GM23338 (cell line): ENCODE results near the gene MAP4K1. TPM values are rescaled to one million over a fixed set of nuclear protein-coding genes. Genes with fewer than 3 reads are reported as not detected.

Experiments used
- ATAC-seq: fragments of 200-7000 bp; cut with Tn5 transposase; 3 replicates; pipeline ENCODE4 v1.9.1; 2020
- DNase-seq: peaks from one replicate; pipeline ENCODE4 v3.0.0-alpha.2; 2015; ENCODE audit warnings: low spot score
- H2AFZ ChIP-seq: fragments of 200-600 bp; sonication (generic); 2 replicates; pipeline ENCODE4 v1.8.0; 2016; ENCODE audit warnings: antibody characterized with exemption, mild to moderate bottlenecking, moderate library complexity
- H3F3A ChIP-seq: fragments of 200-600 bp; sonication (generic); replicated peaks from 2 replicates; pipeline ENCODE4 v1.8.0; 2017; ENCODE audit warnings: antibody characterized with exemption, mixed run types, low read depth
- H3K27ac ChIP-seq: fragments of 200-600 bp; sonication (generic); 2 replicates; pipeline ENCODE4 v1.6.1; 2016; ENCODE audit warnings: low read depth
- H3K27me3 ChIP-seq: fragments of 200-600 bp; sonication (generic); 2 replicates; pipeline ENCODE4 v1.8.0; 2016; ENCODE audit warnings: mild to moderate bottlenecking, mixed run types, moderate library complexity; ENCODE audit not compliant: insufficient read depth
- H3K36me3 ChIP-seq: fragments of 200-600 bp; sonication (generic); 2 replicates; pipeline ENCODE4 v1.8.0; 2016; ENCODE audit warnings: mild to moderate bottlenecking; ENCODE audit not compliant: insufficient read depth
- H3K4me1 ChIP-seq: fragments of 200-600 bp; sonication (generic); 2 replicates; pipeline ENCODE4 v1.8.0; 2016; ENCODE audit warnings: mild to moderate bottlenecking, moderate library complexity; ENCODE audit not compliant: insufficient read depth
- H3K4me2 ChIP-seq: fragments of 200-600 bp; sonication (generic); 2 replicates; pipeline ENCODE4 v1.7.1; 2017; ENCODE audit warnings: mixed run types
- H3K4me3 ChIP-seq: fragments of 200-600 bp; sonication (generic); 2 replicates; pipeline ENCODE4 v1.6.1; 2016; ENCODE audit warnings: mixed run types
- H3K79me2 ChIP-seq: fragments of 200-600 bp; sonication (generic); replicated peaks from 2 replicates; pipeline ENCODE4 v1.8.0; 2017; ENCODE audit warnings: mild to moderate bottlenecking; ENCODE audit not compliant: insufficient read depth
- H3K9me2 ChIP-seq: fragments of 200-600 bp; sonication (generic); 2 replicates; pipeline ENCODE4 v1.8.0; 2017; ENCODE audit not compliant: insufficient read depth
- H4K20me1 ChIP-seq: fragments of 200-600 bp; sonication (generic); replicated peaks from 2 replicates; pipeline ENCODE4 v1.8.0; 2017; ENCODE audit warnings: mild to moderate bottlenecking; ENCODE audit not compliant: insufficient read depth
- H3K27ac Mint-ChIP-seq: 2 replicates; pipeline ENCODE4 v1.8.0; 2020; ENCODE audit warnings: inconsistent platforms, mild to moderate bottlenecking, moderate library complexity, mixed read lengths
- H3K27me3 Mint-ChIP-seq: 3 replicates; pipeline ENCODE4 v1.8.0; 2022; ENCODE audit warnings: low read depth, mild to moderate bottlenecking, moderate library complexity, mixed read lengths, inconsistent platforms; ENCODE audit not compliant: insufficient read depth, poor library complexity
- H3K36me3 Mint-ChIP-seq: 3 replicates; pipeline ENCODE4 v1.8.0; 2021; ENCODE audit warnings: low read depth, mild to moderate bottlenecking, inconsistent platforms, moderate library complexity, mixed read lengths
- H3K4me1 Mint-ChIP-seq: 3 replicates; pipeline ENCODE4 v1.8.0; 2020; ENCODE audit warnings: mild to moderate bottlenecking, inconsistent platforms, mixed read lengths
- H3K4me3 Mint-ChIP-seq: 3 replicates; pipeline ENCODE4 v1.8.0; 2021; ENCODE audit warnings: moderate library complexity, mild to moderate bottlenecking, inconsistent platforms, mixed read lengths
- H3K9me3 Mint-ChIP-seq: 3 replicates; pipeline ENCODE4 v1.8.0; 2020; ENCODE audit warnings: moderate library complexity, mild to moderate bottlenecking, inconsistent platforms, mixed read lengths
- CTCF ChIP-seq, 2 experiments: fragments of 200-600 bp in 1 of 2; sonication (generic) in 1 of 2; conservative IDR thresholded peaks; 2 replicates each; pipeline versions ENCODE4 v1.5.1 to v1.6.1; 2016 to 2017; ENCODE audit warnings: antibody characterized with exemption in 2 of 2, low read depth in 2 of 2, mild to moderate bottlenecking in 2 of 2, moderate library complexity in 1 of 2
- EZH2 ChIP-seq: fragments of 200-600 bp; sonication (generic); IDR thresholded peaks from one replicate; pipeline ENCODE4 v1.8.0; 2017; ENCODE audit warnings: antibody characterized with exemption, mild to moderate bottlenecking, low read depth; ENCODE audit not compliant: unreplicated experiment
- EZH2phosphoT487 ChIP-seq: fragments of 200-600 bp; sonication (generic); IDR thresholded peaks from one replicate; pipeline ENCODE4 v1.8.1; 2018; ENCODE audit warnings: antibody characterized with exemption; ENCODE audit not compliant: unreplicated experiment
- STAT1 ChIP-seq: IDR thresholded peaks from one replicate; pipeline ENCODE4 v1.6.1; 2016; ENCODE audit warnings: antibody characterized with exemption; ENCODE audit not compliant: unreplicated experiment
- ZNF114 ChIP-seq: fragments of 250-450 bp; sonication (Bioruptor Pico); IDR thresholded peaks from 2 replicates; pipeline ENCODE4 v1.5.0; 2020; ENCODE audit warnings: mild to moderate bottlenecking, moderate library complexity
- ZNF331 ChIP-seq: fragments of 250-450 bp; sonication (Bioruptor Pico); IDR thresholded peaks from 2 replicates; pipeline ENCODE4 v1.5.0; 2020; ENCODE audit warnings: low read depth, mild to moderate bottlenecking, moderate library complexity
- ZNF462 ChIP-seq: fragments of 250-450 bp; sonication (Bioruptor Pico); IDR thresholded peaks from 2 replicates; pipeline ENCODE4 v1.5.0; 2020; ENCODE audit warnings: mild to moderate bottlenecking, moderate library complexity
- polyA plus RNA-seq: library from polyadenylated mRNA; unstranded; fragments of >200 nt; fragmentation: Nextera tagmentation; extraction: Ambion mirVana; gene quantifications from 2 replicates; pipeline ENCODE4 v1.2.1, GENCODE V29; 2016
- total RNA-seq: library from RNA; depleted of rRNA; stranded (reverse); fragments of >200 nt; shearing (Covaris generic); gene quantifications from 2 replicates; pipeline ENCODE4 v1.2.3, GENCODE V29; 2014
- TF ChIP-seq, protein P1 (sequence below): IDR thresholded peaks from one replicate; pipeline ENCODE4 v1.6.1; 2018; ENCODE audit warnings: antibody characterized with exemption; ENCODE audit not compliant: unreplicated experiment

MAP4K1 gene
- total and polyA plus RNA-seq, 2 experiments from 2014 or later = 7.7 to 44.6 TPM

DNA sequence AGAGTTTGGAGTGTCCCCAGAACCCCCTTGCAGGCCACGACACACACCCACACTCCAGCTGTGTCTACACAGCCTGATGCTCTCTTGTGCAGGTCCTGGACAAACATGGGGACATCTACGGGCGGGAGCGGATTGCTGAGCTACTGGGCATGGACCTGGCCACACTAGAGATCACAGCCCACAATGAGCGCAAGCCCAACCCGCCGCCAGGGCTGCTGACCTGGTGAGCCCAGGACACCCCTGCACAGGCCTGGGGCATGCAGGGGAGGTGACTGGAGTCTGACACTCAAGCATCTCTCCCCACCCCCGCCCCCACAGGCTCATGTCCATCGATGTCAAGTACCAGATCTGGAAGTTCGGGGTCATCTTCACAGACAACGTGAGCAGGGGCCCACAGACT is 39.9 kb downstream of the MAP4K1 start (continued):
- TF ChIP-seq ZNF462 (CRISPR knock-in tag) (no peak), CTCF (conservative IDR thresholded peaks at IDR 0.05; ENCODE audit: low read depth in 2 of 2) (no peak), ZNF331 (CRISPR knock-in tag) (no peak)

GRCh38 chr19:38571682-38572081 is 46.1 kb downstream of the MAP4K1 start:
- Histone ChIP-seq H3K4me3 (no peak overlapping the region), H2AFZ (no peak overlapping the region), H3K4me1 (no peaks in the 10 kb centered on the region), H3K27me3 (no peaks in the 10 kb centered on the region), H3F3A (0 out of 2 replicates have a peak, but pooled peaks cover 6% of the 10 kb centered on the region), H4K20me1 (no peaks in the 10 kb centered on the region; the same call in 1 of the 2 replicates), H3K4me2 (no peak overlapping the region), H3K79me2 (no peaks in the 10 kb centered on the region), H3K27ac (no peak overlapping the region), H3K36me3 (no peaks in the 10 kb centered on the region; the same call in 1 of the 2 replicates), H3K9me2 (no peaks in the 10 kb centered on the region)
- Mint-ChIP-seq H3K9me3 (peaks cover 3% of the 10 kb centered on the region; the same call in 1 of the 3 replicates), H3K4me1 (no peaks in the 10 kb centered on the region), H3K27me3 (peaks cover 10% of the 10 kb centered on the region), H3K4me3 (no peak overlapping the region), H3K27ac (no peak overlapping the region), H3K36me3 (peaks cover 4% of the 10 kb centered on the region; the same call in 2 of the 3 replicates)
- ATAC-seq (no peak), DNase-seq (no peak)
- TF ChIP-seq, protein P1, sequence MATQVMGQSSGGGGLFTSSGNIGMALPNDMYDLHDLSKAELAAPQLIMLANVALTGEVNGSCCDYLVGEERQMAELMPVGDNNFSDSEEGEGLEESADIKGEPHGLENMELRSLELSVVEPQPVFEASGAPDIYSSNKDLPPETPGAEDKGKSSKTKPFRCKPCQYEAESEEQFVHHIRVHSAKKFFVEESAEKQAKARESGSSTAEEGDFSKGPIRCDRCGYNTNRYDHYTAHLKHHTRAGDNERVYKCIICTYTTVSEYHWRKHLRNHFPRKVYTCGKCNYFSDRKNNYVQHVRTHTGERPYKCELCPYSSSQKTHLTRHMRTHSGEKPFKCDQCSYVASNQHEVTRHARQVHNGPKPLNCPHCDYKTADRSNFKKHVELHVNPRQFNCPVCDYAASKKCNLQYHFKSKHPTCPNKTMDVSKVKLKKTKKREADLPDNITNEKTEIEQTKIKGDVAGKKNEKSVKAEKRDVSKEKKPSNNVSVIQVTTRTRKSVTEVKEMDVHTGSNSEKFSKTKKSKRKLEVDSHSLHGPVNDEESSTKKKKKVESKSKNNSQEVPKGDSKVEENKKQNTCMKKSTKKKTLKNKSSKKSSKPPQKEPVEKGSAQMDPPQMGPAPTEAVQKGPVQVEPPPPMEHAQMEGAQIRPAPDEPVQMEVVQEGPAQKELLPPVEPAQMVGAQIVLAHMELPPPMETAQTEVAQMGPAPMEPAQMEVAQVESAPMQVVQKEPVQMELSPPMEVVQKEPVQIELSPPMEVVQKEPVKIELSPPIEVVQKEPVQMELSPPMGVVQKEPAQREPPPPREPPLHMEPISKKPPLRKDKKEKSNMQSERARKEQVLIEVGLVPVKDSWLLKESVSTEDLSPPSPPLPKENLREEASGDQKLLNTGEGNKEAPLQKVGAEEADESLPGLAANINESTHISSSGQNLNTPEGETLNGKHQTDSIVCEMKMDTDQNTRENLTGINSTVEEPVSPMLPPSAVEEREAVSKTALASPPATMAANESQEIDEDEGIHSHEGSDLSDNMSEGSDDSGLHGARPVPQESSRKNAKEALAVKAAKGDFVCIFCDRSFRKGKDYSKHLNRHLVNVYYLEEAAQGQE = no peak
- TF ChIP-seq EZH2 (no peak), EZH2phosphoT487 (no peak), STAT1 (no peak), ZNF114 (CRISPR knock-in tag) (no peak)
